NCI-H2107 treated with DMSO at 0.1 percent for 48 hours (cell line): ENCODE data around the gene SPRY1.

Source experiments
- DNase-seq: peaks from one replicate; lab custom pipeline; 2025; ENCODE audit not compliant: unreplicated experiment; lab: John Stamatoyannopoulos, UW

Gene SPRY1

GRCh38 chr4:123438031-123438430 is 41.4 kb downstream of the SPRY1 start:
- DNase-seq: no peak

DNA sequence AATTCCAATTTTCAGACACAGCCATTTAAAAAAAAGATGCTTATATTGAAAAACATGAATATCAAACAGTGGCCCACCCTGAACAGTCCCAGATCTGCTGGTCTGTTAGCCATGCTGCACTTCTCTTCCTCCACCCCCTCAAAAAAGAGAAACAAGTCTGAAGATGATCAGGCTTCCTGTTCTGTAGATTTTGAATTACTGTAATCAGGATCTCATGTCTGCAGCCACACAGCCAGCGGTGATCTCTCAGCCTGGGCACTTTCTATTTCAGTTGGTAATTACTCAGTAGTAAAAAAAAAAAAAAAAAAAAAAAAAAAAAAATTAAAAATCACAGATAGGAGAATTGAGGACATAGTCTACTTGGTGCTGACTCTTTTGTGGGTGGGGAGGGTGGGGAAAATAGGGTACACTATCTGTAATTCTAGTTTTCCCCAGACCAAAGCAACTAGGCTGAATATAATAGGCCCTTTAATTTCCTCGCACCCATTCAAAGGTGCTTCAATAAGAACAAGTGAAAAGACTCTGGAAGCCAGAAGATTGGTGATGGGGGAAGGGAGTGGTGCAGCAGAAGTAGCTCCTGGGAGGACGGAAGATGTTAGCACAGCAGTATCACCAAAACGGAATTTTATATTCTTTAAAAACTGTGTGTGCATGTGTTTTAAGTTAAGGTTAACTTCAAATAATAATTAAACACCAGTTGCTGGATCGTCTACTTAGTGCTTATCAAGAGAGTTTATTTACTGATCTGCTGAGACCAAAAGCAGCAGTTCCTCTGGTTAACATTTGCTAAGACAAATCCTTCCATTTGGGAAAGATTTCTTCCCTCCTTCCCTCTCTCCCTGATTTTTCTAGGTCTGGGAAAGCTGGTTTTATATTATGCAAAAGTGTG is 47.0 kb downstream of the SPRY1 start:
- no peak for DNase-seq

DNA sequence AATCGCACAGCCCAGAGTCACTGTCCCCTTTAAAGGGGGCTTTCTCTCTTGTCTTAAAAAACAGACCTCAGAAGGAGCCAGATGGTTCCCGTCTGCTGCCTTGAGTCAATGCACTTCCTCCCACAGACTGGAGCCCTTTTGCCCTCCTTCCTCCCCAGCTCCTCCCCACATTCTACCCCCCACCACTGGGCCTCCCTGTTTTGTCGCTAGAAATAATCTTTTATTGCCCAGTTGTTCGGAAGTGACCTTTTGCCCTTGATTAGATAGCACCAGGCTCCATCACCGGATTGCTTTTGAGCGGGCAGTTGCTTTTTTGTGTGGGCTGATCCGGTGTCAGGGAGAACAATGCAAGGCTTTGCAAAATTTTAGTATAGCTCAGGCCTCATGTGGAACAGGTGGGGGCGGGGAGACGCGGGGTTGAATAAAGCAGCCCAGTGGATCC is 47.7 kb downstream of the SPRY1 start:
- no peak for DNase-seq

- DNase-seq: no peak
These were observed 50.4 kb downstream of the SPRY1 start for GRCh38 chr4:123446865-123447474.

DNA sequence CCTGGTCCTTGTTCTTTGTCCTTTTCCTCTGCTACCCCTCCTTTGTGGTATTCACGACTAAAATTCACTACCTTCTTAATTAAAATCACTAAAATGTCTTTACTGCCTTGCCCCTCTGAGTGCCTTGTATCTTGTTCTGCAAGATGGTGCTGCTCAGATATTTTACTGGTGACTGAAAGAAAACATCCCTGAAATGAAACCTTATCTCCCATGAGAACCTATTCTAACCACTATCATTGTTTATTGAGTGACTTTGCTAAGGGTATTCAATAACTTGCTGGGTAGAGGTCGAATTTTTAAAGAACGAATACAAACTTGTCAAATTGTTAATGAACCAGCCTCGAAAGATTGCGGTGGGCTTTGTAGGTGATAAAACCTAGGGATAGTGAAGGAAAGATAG is 52.8 kb downstream of the SPRY1 start:
- no peak for DNase-seq

DNA sequence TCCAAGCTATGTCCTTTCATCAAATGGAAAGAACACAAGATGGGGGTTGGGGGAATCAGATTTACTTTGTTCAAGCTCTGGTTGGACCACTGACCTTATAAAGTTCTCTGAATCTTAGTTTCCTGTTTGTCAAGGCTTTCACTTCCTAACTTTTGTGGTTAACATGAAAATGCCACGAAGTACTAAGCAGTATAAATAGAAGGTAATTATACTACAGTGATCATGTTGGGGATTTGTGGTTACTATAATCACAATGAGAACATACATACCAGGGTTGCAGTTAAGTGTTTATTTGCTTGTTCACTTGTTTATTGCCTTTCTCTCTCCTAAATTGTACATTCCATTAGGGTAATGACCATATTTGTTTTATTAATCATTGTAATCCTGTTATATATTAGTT is 53.2 kb downstream of the SPRY1 start:
- no peak for DNase-seq

DNA sequence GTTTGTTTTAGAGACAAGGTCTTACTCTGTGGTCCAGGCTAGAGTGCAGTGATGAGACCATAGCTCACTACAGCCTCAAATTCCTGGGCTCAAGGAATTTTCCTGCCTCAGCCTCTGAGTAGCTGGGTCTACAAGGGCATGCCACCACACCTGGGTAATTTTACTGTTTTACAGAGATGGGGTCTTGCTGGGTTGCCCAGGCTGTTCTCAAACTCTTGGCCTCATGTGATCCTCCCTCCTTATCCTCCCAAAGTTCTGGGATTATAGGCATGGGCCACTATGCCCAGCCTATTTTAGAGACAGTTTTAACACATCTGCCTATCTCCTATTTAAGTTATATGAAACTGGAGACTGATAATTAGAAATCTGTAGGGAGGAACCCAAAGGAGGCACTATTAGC is 53.8 kb downstream of the SPRY1 start:
- no peak for DNase-seq

DNA sequence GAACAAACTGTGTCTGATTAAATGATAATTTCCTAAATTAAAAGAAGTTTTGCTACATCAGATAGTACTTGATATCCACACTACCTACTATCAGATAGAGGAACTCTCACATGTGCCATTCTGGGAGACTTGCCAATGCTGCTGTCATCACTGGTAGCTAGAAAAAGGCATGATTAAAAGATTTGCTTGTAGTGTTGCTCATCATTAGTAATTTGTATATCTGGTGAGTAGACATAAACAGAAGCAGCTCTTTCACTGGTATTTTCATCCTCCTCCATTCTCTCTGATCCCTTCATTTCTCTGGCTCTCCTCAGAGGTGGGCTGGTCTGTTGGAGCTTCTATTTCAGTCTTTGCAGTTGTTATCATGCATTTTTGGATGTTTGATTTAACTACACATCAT is 56.0 kb downstream of the SPRY1 start:
- no peak for DNase-seq

DNA sequence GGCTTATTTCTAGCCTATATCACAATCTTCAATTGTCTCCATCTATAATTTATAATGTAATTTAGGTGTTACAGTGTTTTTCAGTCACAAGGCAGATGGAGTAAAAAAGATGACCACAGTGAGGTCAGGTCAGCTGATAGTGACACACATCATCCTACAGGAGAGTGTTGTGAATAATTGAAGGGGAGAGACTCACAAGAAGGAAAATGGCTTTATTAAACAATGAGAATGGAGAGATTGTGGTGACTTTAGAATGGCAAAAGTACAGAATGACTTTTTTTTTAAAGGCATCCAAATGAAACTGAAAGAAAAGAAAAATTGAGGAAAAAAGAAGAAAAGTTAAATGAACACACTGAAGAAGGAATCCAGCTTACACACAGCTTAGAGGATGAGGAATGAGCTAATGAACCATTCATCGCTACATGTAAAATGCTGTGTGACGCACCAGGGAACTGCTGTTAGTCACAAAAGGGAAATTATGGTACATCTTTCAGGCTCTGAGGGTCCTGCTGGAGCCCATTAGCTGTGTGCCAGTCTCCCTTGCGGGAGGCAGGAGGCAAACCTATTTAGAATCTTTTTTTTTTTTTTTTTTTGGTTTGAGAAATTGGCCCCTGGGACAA is 56.6 kb downstream of the SPRY1 start:
- DNase-seq: no peak
